Endothelial cell of umbilical vein (primary cell): ENCODE measurements around the gene DUS1L.

ENCODE experiments used
- CTCF ChIP-seq, 2 donors: IDR thresholded peaks; 1 replicate in 1 of 2; 2 replicates in 1 of 2; pipeline ENCODE4 v1.5.1; 2011; ENCODE audit warnings: low read length in 2 of 2, mild to moderate bottlenecking in 2 of 2, moderate library complexity in 2 of 2, control low read depth in 1 of 2, inconsistent platforms in 1 of 2, low read depth in 1 of 2; ENCODE audit not compliant: insufficient read depth in 1 of 2; ENCODE audit errors: extremely low read depth in 1 of 2
- EZH2 ChIP-seq: IDR thresholded peaks from 2 replicates; pipeline ENCODE4 v1.6.1; 2012; ENCODE audit warnings: borderline replicate concordance, low read depth, mild to moderate bottlenecking, moderate library complexity, low read length, inconsistent platforms; ENCODE audit not compliant: severe bottlenecking
- JUN ChIP-seq: IDR thresholded peaks from 2 replicates; pipeline ENCODE4 v1.6.1; 2011; ENCODE audit warnings: borderline replicate concordance, low read depth; ENCODE audit not compliant: insufficient read length, insufficient read depth
- MAX ChIP-seq: IDR thresholded peaks from 2 replicates; pipeline ENCODE4 v1.6.1; 2011; ENCODE audit not compliant: insufficient read depth, insufficient read length
- POLR2AphosphoS5 ChIP-seq: IDR thresholded peaks from 2 replicates; pipeline ENCODE4 v1.6.1; 2012; ENCODE audit warnings: low read depth, mild to moderate bottlenecking, control low read depth, low read length, moderate library complexity; ENCODE audit not compliant: insufficient read depth

- TF ChIP-seq CTCF (IDR thresholded peaks at IDR 0.05; ENCODE audit: extremely low read depth in 1 of 2, insufficient read depth in 1 of 2, low read depth in 1 of 2, low read length in 2 of 2) = no peak
- no peak for TF ChIP-seq JUN
- no peak for TF ChIP-seq MAX
- TF ChIP-seq POLR2AphosphoS5 = no peak
- TF ChIP-seq EZH2 = no peak
Observed at GRCh38 chr17:82095777-82096708, 30.4 kb upstream of the DUS1L start.
